ENCODE measurements around the gene TTR. TPM values are rescaled to one million over a fixed set of nuclear protein-coding genes. Genes with fewer than 3 reads are reported as not detected.

TTR gene
- total RNA-seq, 1 experiment from 2014 or later = not detected

GRCh38 chr18:31583185-31583854, 8.4 kb upstream of the TTR start:
- ChIA-PET POLR2A (ENCODE audit: unreplicated experiment) (no interaction called here), CTCF (no interaction called here)
- no peaks in the 10 kb centered on the region; the same call in 1 of the 2 replicates for H3K4me1 ChIP-seq (ENCODE audit: insufficient read depth, low read length)

GRCh38 chr18:31585991-31586390, 5.7 kb upstream of the TTR start:
- H3K9ac ChIP-seq (ENCODE audit: low read length) = no peak overlapping the region
- H4K20me1 ChIP-seq (ENCODE audit: low read length) = no peaks in the 10 kb centered on the region
- no peaks in the 10 kb centered on the region for H3K9me3 ChIP-seq (ENCODE audit: low read length)
- H3K4me2 ChIP-seq (ENCODE audit: low read length) = no peak overlapping the region
- POLR2A ChIA-PET (ENCODE audit: unreplicated experiment) = no interaction called here
- ATAC-seq (no peak), DNase-seq (no peak)
- no peak overlapping the region for H2AFZ ChIP-seq (ENCODE audit: low read length)
- no peaks in the 10 kb centered on the region for H3F3A ChIP-seq (ENCODE audit: low read length, unreplicated experiment)
- H3K4me1 ChIP-seq (ENCODE audit: insufficient read depth, low read length) = no peaks in the 10 kb centered on the region; the same call in 1 of the 2 replicates
- no peaks in the 10 kb centered on the region for H3K36me3 ChIP-seq (ENCODE audit: low read depth, low read length)
- no peaks in the 10 kb centered on the region for H3K27me3 ChIP-seq (ENCODE audit: low read length)
- BruUV-seq (replicated peaks) = no TSS peak
- H3K79me2 ChIP-seq (ENCODE audit: low read length) = no peaks in the 10 kb centered on the region
- intact Hi-C loops (cut with micrococcal nuclease) = no loop called here
- no peak overlapping the region for H3K27ac ChIP-seq (ENCODE audit: low read length)
- no peak overlapping the region for H3K4me3 ChIP-seq (ENCODE audit: low read length)
- CTCF ChIA-PET = no interaction called here
- no peaks in the 10 kb centered on the region for H3K9me2 ChIP-seq (replicated peaks; ENCODE audit: low read length)
- no peak for TF ChIP-seq EZH2phosphoT487 (IDR thresholded peaks at IDR 0.05; ENCODE audit: borderline replicate concordance, low read length)
- TF ChIP-seq CTCF (conservative IDR thresholded peaks at IDR 0.05; ENCODE audit: low read depth, low read length) = no peak
- no peak for TF ChIP-seq EZH2 (IDR thresholded peaks at IDR 0.05; ENCODE audit: low read length, unreplicated experiment)

More at GRCh38 chr18:31583185-31583854, 8.4 kb upstream of the TTR start:
- no peak for TF ChIP-seq EZH2phosphoT487 (IDR thresholded peaks at IDR 0.05; ENCODE audit: borderline replicate concordance, low read length)
- no peak for TF ChIP-seq CTCF (conservative IDR thresholded peaks at IDR 0.05; ENCODE audit: low read depth, low read length)
- no peak for TF ChIP-seq EZH2 (IDR thresholded peaks at IDR 0.05; ENCODE audit: low read length, unreplicated experiment)
- Histone ChIP-seq H3K4me3 (ENCODE audit: low read length) (no peak overlapping the region), H2AFZ (ENCODE audit: low read length) (no peak overlapping the region), H3K4me2 (ENCODE audit: low read length) (no peak overlapping the region), H3K36me3 (ENCODE audit: low read depth, low read length) (no peaks in the 10 kb centered on the region), H3K9me2 (replicated peaks; ENCODE audit: low read length) (no peaks in the 10 kb centered on the region), H3K79me2 (ENCODE audit: low read length) (no peaks in the 10 kb centered on the region), H3K9ac (ENCODE audit: low read length) (no peak overlapping the region), H3K27me3 (ENCODE audit: low read length) (no peaks in the 10 kb centered on the region), H3F3A (ENCODE audit: low read length, unreplicated experiment) (no peaks in the 10 kb centered on the region), H3K9me3 (ENCODE audit: low read length) (no peaks in the 10 kb centered on the region), H4K20me1 (ENCODE audit: low read length) (no peaks in the 10 kb centered on the region), H3K27ac (ENCODE audit: low read length) (no peak overlapping the region)
- intact Hi-C loops (cut with micrococcal nuclease) = no loop called here
- DNase-seq (no peak), ATAC-seq (no peak)
- no TSS peak for BruUV-seq (replicated peaks)

GRCh38 chr18:31586616-31587015, 5.1 kb upstream of the TTR start:
- no peak for TF ChIP-seq EZH2 (IDR thresholded peaks at IDR 0.05; ENCODE audit: low read length, unreplicated experiment)
- TF ChIP-seq CTCF (conservative IDR thresholded peaks at IDR 0.05; ENCODE audit: low read depth, low read length) = no peak
- TF ChIP-seq EZH2phosphoT487 (IDR thresholded peaks at IDR 0.05; ENCODE audit: borderline replicate concordance, low read length) = no peak
- Histone ChIP-seq H3K4me3 (ENCODE audit: low read length) (no peak overlapping the region), H4K20me1 (ENCODE audit: low read length) (no peaks in the 10 kb centered on the region), H2AFZ (ENCODE audit: low read length) (no peak overlapping the region), H3K4me1 (ENCODE audit: insufficient read depth, low read length) (no peaks in the 10 kb centered on the region; the same call in 1 of the 2 replicates), H3K4me2 (ENCODE audit: low read length) (no peak overlapping the region), H3K9ac (ENCODE audit: low read length) (no peak overlapping the region), H3K27ac (ENCODE audit: low read length) (no peak overlapping the region), H3K27me3 (ENCODE audit: low read length) (no peaks in the 10 kb centered on the region), H3K79me2 (ENCODE audit: low read length) (no peaks in the 10 kb centered on the region), H3K36me3 (ENCODE audit: low read depth, low read length) (no peaks in the 10 kb centered on the region), H3K9me2 (replicated peaks; ENCODE audit: low read length) (no peaks in the 10 kb centered on the region), H3F3A (ENCODE audit: low read length, unreplicated experiment) (no peaks in the 10 kb centered on the region), H3K9me3 (ENCODE audit: low read length) (no peaks in the 10 kb centered on the region)
- no TSS peak for BruUV-seq (replicated peaks)
- ChIA-PET POLR2A (ENCODE audit: unreplicated experiment) (no interaction called here), CTCF (no interaction called here)
- no peak for DNase-seq
- no peak for ATAC-seq
- intact Hi-C loops (cut with micrococcal nuclease) = no loop called here
